Head of caudate nucleus (tissue), 42 donors: Measurements from ENCODE around the gene TMEM138.
"Not testable (repeated sequence)": the region's sequence is repeated elsewhere in the genome, so short reads cannot be mapped to it uniquely, and the experiment has no call there.

Experiments
- DNase-seq, 42 donors: peaks; one replicate each; pipeline versions ENCODE4 v3.0.0 to v3.0.0-alpha.2; 2020 to 2021; ENCODE audit warnings: mixed read lengths in 7 of 42
- intact Hi-C: fragments of 100-400 bp; cut with DNase I; formaldehyde crosslinking; loops from one replicate; pipeline ENCODE4 v1.15.0; 2022

TMEM138 gene

GRCh38 chr11:61357233-61357893, 4.8 kb upstream of the TMEM138 start:
- intact Hi-C loops: no loop called here
- DNase-seq: peak in 7 of 42 donors; percentile 9 to 46 (median 32)

DNA sequence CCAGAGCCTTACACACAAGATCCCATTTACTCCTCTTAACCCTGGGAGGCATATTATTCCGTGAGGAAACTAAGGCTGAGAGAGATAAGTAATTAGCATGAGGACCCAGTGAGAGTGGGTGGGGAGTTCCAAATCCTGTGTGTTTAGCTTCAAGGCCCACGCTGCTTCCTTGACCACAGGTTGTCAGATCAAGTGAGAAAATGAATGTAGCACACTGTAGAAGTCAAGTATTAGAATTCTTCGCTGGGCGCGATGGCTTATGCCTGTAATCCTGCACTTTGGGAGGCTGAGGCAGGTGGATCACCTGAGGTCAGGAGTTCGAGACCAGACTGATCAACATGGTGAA, 4.3 kb upstream of the TMEM138 start:
- intact Hi-C loops: no loop called here
- DNase-seq: no peak

- intact Hi-C loops: no loop called here
- no peak for DNase-seq
These were observed 3.6 kb upstream of the TMEM138 start for GRCh38 chr11:61358566-61358965.

DNA sequence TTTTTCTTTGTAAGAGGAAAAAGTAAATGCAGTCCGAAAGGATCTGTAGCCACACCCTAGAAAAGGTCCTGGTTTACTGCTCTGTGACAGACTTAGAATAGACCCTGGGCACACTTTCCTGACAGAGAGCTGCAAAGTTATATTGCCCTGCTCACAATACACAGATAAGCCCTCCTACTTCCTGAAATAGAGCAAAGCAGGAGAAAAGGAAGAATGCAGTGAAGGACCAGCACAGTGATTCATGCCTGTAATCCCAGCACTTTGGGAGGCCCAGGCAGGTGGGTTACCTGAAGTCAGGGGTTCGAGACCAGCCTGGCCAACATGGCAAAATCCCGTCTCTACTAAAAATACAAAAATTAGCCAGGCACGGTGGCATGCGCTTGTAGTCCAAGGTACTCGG, 2.7 kb upstream of the TMEM138 start:
- DNase-seq: no peak
- intact Hi-C loops: no loop called here

DNA sequence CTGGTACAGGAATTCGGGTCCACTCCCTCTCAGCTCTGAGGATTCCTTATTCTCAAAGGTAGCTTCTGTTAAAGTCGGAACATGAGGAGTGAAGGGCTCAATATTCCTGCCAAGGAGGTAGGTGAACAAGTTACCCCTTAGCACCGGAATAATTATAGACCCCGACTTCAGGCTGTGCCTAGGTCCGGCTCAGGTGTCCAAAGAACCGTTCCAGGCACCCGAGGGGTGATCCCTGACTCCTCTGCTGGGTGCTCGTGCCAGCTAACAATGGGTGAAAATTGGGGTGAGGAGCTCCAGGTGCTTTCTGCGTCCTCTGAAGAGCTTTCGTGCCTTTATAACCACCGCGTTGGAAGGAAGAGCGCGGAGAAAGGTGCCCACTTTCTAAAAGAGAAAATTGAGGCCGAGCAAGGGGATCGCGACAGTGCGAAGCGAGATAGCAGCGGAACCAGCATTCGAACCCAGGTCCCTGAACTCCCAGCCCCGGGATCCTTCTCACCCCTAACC, 885 bp upstream of the TMEM138 start:
- DNase-seq: peak in 2 of 42 donors; percentile 11 to 42
- intact Hi-C loops: no loop called here

GRCh38 chr11:61362542-61362875, 335 bp downstream of the TMEM138 start:
- intact Hi-C loops: loop anchor here (1.0 kb wide), 1 partner anchor 29 kb away; the partner anchor contains the start of genes DDB1 and TKFC
- peak in 15 of 42 donors; percentile 3 to 45 (median 14) for DNase-seq

- intact Hi-C loops: no loop called here
- no peak for DNase-seq
These were observed 2.0 kb downstream of the TMEM138 start for GRCh38 chr11:61364012-61364675.

DNA sequence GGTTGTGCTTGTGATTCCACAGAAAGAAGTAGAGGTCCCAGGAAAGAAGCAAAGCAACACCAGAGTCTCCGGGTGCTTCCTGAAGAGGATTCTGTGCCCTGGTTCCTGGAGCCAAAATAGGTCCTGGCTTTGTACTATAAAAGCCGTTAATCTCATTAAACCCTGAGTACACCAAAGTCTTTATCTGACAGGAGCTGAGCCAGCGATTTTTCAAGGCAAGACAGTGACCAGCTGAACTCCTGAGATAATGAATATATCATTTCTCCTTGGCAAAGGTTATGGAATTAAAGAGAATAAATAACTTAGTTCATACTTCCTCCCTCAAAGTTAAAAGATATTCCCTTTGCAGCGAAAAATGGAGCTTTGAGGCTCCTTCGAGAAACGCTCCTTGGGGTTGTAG, 5.2 kb downstream of the TMEM138 start:
- intact Hi-C loops: no loop called here
- DNase-seq: no peak

- intact Hi-C loops: no loop called here
- DNase-seq: no peak
These were observed 6.5 kb downstream of the TMEM138 start for GRCh38 chr11:61368646-61369045.

DNA sequence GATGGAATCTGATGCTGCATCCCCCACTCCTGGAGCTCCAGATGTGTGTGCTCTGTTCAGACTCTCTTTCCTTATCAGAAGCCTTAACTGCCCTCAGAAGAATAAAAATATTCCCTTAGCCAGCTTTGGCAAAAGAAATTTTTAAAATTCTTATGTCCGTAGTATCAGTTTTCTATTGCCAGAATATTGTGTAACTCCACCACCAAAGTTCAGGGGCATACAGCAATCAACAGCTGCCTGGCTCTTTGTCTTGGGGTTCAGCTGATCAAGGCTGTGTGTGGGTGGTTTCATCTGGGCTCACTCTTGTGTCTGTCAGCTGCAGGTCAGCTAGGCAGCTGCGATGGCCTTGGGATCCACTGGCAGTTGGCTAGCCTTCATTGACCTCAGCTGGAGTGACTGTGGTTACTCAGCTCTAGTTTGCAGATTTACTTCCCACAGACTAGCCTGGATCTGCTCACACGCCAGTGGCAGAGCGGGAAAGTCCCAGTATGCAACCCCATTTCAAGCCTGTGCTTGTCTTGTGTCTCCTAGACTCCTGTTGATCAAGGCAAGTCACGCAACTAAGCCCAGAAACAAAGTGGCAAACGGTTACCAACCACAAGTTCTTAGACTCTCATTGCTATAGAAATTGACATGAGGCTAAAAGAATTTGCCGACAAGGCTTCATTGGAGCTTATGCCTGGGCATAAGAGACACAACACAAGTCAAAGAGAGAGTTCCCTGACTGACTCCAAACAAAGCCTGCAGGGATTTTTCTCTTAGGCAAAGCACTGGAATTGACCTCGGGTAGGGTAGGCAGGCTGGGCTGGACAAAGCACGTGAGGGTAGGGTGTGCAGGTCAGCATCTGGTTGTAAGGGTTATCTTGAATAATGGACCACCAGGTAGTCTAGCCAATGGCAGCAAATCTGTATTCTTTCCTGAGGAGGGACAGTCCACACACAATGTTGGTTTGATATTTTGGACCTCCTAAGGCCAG, 7.5 kb downstream of the TMEM138 start:
- intact Hi-C loops: no loop called here
- no peak for DNase-seq

DNA sequence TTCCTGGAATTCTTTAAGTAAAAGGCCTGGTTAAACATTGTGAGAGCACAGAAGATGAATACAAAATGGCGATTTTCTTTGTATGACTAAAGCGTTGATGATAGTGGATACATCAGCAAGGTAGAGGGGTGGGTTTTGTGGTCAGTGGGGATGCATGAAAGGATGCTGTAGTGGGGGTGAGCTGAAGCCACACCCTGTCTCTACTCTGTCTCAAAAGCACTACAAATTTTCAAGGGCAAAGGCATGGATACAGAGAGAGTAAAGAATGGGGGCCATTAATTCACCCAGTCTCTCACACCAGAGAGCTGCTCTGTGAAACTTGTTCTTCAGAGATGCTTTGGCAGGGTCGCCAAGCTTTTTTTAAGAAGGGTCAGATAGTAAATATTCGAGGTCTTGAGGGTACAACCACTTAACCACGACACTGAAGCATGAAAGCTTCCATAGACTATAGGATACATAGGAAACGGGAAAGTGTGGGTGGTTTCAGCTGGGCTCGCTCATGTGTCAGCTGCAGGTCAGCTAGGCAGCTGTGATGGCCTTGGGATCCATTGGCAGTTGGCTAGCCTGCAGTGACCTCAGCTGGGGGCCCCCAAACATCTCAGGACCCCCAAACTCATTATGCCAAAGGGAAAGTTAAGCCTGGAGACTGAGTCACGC, 8.3 kb downstream of the TMEM138 start:
- DNase-seq: no peak
- intact Hi-C loops: no loop called here

DNA sequence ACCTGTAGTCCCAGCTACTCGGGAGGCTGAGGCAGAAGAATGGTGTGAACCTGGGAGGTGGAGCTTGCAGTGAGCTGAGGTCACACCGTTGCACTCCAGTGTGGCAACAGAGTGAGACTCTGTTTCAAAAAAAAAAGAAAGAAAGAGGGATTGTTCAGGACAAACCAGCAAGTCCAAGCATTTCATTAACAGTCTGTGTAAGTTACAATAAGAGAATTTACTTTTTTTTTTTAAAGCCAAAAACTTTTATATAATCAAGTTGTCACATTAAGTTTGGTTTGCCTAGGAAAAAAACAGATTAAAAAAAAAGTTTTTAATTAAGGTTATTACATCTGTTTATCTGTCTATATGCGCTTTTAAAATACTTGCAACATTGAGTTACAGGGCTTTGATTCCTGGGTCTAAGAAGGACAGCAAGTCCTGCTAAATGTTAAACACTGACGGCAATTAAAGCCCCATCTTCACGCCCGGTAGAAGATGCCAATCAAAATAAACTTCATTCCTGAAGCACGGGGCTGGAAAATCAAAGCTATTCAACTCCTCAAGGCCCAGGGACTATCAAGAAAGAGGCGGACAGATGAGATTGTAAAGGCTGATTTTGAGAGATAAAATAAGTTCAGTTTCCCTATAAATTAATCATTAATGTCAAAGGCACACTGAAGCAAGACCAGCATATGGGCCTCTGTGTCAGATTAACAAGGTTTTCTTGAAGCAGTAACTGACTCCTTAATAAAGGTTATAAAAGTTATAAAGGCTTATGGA, 10.7 kb downstream of the TMEM138 start:
- intact Hi-C loops: no loop called here
- no peak for DNase-seq

- no peak for DNase-seq
- intact Hi-C loops: no loop called here
These were observed 13.6 kb downstream of the TMEM138 start for GRCh38 chr11:61375761-61376108.

DNA sequence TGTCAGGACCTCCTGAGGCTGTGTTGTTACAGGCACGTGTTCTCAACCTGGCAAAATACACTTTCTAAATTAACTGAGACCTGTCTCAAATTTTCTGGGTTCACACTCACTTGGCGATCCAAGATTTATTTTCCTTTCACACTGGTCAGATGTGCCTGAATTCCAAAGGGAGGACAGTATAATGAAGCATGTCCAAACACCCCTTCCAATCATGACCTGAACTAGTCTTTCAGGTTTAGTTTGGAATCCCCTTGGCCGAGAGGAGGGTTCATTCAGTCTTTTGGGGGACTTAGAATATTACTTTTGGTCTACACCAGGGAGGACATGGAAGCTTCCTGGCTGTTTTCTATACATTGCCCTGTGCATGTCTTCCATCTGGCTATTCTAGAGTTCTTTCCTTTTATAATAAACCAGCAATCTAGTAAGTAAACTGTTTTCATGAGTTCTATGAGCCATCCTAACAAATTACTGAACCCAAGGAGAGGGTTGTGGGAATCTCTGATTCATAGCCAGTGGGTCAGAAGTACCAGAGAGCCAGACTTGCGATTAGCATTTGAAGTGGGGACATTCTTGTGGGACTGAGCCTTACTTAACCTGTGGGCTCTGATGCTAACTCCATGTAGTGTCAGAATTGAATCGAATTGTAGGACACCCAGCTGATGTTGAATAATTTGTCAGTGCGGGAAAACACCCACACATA, 15.4 kb downstream of the TMEM138 start:
- intact Hi-C loops: no loop called here
- no peak for DNase-seq

- no peak for DNase-seq
- intact Hi-C loops: no loop called here
These were observed 16.6 kb downstream of the TMEM138 start for GRCh38 chr11:61378713-61379313.

GRCh38 chr11:61380884-61381283, 18.7 kb downstream of the TMEM138 start:
- intact Hi-C loops: loop anchor here (5.0 kb wide), 1 partner anchor 44 kb away; no protein-coding TSS in a partner anchor
- no peak for DNase-seq

GRCh38 chr11:61383859-61384258, 21.7 kb downstream of the TMEM138 start:
- intact Hi-C loops: loop anchor here (5.0 kb wide), 1 partner anchor 47 kb away; no protein-coding TSS in a partner anchor
- DNase-seq: not testable (repeated sequence)
